ENCODE data around the gene AGBL3.

GRCh38 chr7:135129579-135129978 is 143.3 kb downstream of the AGBL3 start:
- TF ChIP-seq EZH2 (IDR thresholded peaks at IDR 0.05) (no peak), CTCF (IDR thresholded peaks at IDR 0.05) (no peak), EZH2phosphoT487 (IDR thresholded peaks at IDR 0.05) (no peak)
